HL-60 (cell line): ENCODE measurements around the gene PLG.

ENCODE experiments used
- DNase-seq, 2 experiments: peaks; one replicate each; pipeline ENCODE4 v3.0.0-alpha.2; 2010 to 2020; ENCODE audit warnings: low read depth in 1 of 2, low spot score in 1 of 2
- H3K27ac ChIP-seq: fragments of 250-450 bp; sonication (Bioruptor Pico); replicated peaks from 2 replicates; pipeline ENCODE4 v1.5.1; 2020; ENCODE audit warnings: mild to moderate bottlenecking, moderate library complexity
- H3K27me3 ChIP-seq: fragments of 250-450 bp; sonication (Bioruptor Pico); 2 replicates; pipeline ENCODE4 v1.5.1; 2021; ENCODE audit warnings: mild to moderate bottlenecking, moderate library complexity; ENCODE audit not compliant: insufficient read depth, poor library complexity, severe bottlenecking
- H3K4me3 ChIP-seq: replicated peaks from 2 replicates; pipeline ENCODE4 v1.5.1; 2011; ENCODE audit warnings: mild to moderate bottlenecking, control low read depth, low read length; ENCODE audit not compliant: insufficient read depth
- GABPA ChIP-seq: IDR thresholded peaks from 2 replicates; pipeline ENCODE4 v1.6.1; 2012; ENCODE audit warnings: low read depth
- POLR2AphosphoS5 ChIP-seq: IDR thresholded peaks from 2 replicates; pipeline ENCODE4 v1.6.1; 2012; ENCODE audit warnings: low read depth
- SPI1 ChIP-seq: IDR thresholded peaks from 2 replicates; pipeline ENCODE4 v1.6.1; 2012; ENCODE audit warnings: low read depth, mild to moderate bottlenecking, borderline replicate concordance
- TF ChIP-seq, protein P1 (sequence below): IDR thresholded peaks from one replicate; pipeline ENCODE4 v1.5.1; 2011; ENCODE audit warnings: low read length, control low read depth, inconsistent platforms; ENCODE audit not compliant: insufficient read depth
- TF ChIP-seq, protein P2 (sequence below): IDR thresholded peaks from 2 replicates; pipeline ENCODE4 v1.6.1; 2012; ENCODE audit warnings: low read depth; ENCODE audit not compliant: insufficient replicate concordance

PLG gene

GRCh38 chr6:160792708-160793107 lies 90.7 kb downstream of the PLG start:
- DNase-seq: no peak
- Histone ChIP-seq H3K4me3 (no peak overlapping the region), H3K27ac (no peak overlapping the region), H3K27me3 (no peaks in the 10 kb centered on the region)
- TF ChIP-seq, protein P1, sequence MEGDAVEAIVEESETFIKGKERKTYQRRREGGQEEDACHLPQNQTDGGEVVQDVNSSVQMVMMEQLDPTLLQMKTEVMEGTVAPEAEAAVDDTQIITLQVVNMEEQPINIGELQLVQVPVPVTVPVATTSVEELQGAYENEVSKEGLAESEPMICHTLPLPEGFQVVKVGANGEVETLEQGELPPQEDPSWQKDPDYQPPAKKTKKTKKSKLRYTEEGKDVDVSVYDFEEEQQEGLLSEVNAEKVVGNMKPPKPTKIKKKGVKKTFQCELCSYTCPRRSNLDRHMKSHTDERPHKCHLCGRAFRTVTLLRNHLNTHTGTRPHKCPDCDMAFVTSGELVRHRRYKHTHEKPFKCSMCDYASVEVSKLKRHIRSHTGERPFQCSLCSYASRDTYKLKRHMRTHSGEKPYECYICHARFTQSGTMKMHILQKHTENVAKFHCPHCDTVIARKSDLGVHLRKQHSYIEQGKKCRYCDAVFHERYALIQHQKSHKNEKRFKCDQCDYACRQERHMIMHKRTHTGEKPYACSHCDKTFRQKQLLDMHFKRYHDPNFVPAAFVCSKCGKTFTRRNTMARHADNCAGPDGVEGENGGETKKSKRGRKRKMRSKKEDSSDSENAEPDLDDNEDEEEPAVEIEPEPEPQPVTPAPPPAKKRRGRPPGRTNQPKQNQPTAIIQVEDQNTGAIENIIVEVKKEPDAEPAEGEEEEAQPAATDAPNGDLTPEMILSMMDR: no peak

- Histone ChIP-seq H3K27me3 (no peaks in the 10 kb centered on the region), H3K27ac (no peak overlapping the region), H3K4me3 (no peak overlapping the region)
- TF ChIP-seq, protein P1: no peak
- TF ChIP-seq, protein P2, sequence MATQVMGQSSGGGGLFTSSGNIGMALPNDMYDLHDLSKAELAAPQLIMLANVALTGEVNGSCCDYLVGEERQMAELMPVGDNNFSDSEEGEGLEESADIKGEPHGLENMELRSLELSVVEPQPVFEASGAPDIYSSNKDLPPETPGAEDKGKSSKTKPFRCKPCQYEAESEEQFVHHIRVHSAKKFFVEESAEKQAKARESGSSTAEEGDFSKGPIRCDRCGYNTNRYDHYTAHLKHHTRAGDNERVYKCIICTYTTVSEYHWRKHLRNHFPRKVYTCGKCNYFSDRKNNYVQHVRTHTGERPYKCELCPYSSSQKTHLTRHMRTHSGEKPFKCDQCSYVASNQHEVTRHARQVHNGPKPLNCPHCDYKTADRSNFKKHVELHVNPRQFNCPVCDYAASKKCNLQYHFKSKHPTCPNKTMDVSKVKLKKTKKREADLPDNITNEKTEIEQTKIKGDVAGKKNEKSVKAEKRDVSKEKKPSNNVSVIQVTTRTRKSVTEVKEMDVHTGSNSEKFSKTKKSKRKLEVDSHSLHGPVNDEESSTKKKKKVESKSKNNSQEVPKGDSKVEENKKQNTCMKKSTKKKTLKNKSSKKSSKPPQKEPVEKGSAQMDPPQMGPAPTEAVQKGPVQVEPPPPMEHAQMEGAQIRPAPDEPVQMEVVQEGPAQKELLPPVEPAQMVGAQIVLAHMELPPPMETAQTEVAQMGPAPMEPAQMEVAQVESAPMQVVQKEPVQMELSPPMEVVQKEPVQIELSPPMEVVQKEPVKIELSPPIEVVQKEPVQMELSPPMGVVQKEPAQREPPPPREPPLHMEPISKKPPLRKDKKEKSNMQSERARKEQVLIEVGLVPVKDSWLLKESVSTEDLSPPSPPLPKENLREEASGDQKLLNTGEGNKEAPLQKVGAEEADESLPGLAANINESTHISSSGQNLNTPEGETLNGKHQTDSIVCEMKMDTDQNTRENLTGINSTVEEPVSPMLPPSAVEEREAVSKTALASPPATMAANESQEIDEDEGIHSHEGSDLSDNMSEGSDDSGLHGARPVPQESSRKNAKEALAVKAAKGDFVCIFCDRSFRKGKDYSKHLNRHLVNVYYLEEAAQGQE: no peak
- no peak for TF ChIP-seq POLR2AphosphoS5
- TF ChIP-seq GABPA: no peak
- no peak for TF ChIP-seq SPI1
- no peak for DNase-seq
These were observed 91.6 kb downstream of the PLG start for GRCh38 chr6:160793652-160794051.

- Histone ChIP-seq H3K27ac (no peak overlapping the region), H3K4me3 (no peak overlapping the region), H3K27me3 (no peaks in the 10 kb centered on the region)
- no peak for DNase-seq
- TF ChIP-seq, protein P1: no peak
- TF ChIP-seq GABPA (no peak), SPI1 (no peak), POLR2AphosphoS5 (no peak)
- TF ChIP-seq, protein P2: no peak
These were observed 93.7 kb downstream of the PLG start for GRCh38 chr6:160795721-160796120.

DNA sequence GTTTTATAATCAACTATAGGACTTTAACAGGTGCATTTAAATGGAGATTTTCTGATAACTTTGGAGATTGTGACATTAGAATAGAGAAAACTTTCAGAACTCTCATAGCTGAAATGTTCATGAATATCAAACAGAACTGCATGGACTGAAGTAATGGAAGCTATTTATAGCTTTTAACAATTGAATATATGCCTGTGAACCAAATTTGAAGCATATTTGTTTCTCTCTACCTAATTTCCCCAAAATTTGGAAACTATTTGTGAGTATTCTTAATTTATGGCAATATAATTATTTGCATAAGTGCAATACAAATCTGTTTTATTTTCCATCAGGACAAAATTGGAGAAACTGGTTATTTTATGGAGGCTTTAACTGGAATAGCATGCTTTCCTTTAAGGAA lies 96.6 kb downstream of the PLG start:
- no peak for DNase-seq
- H3K27me3 ChIP-seq: no peaks in the 10 kb centered on the region

More for the DNA sequence above, 96.6 kb downstream of the PLG start:
- Histone ChIP-seq H3K27ac (no peak overlapping the region), H3K4me3 (no peak overlapping the region)
- TF ChIP-seq, protein P1: no peak
- no peak for TF ChIP-seq SPI1
- TF ChIP-seq POLR2AphosphoS5: no peak
- TF ChIP-seq, protein P2: no peak
- no peak for TF ChIP-seq GABPA
